Neural progenitor cell (in vitro differentiated cells): ENCODE results near the gene FHL1.

ENCODE experiments used
- CTCF ChIP-seq: fragments of 200-600 bp; sonication (generic); IDR thresholded peaks from 2 replicates; pipeline ENCODE4 v1.5.1; 2017; ENCODE audit warnings: antibody characterized with exemption, mild to moderate bottlenecking
- EZH2 ChIP-seq: fragments of 200-600 bp; sonication (generic); IDR thresholded peaks from 2 replicates; pipeline ENCODE4 v1.6.1; 2017; ENCODE audit warnings: antibody characterized with exemption, mild to moderate bottlenecking, moderate library complexity

DNA sequence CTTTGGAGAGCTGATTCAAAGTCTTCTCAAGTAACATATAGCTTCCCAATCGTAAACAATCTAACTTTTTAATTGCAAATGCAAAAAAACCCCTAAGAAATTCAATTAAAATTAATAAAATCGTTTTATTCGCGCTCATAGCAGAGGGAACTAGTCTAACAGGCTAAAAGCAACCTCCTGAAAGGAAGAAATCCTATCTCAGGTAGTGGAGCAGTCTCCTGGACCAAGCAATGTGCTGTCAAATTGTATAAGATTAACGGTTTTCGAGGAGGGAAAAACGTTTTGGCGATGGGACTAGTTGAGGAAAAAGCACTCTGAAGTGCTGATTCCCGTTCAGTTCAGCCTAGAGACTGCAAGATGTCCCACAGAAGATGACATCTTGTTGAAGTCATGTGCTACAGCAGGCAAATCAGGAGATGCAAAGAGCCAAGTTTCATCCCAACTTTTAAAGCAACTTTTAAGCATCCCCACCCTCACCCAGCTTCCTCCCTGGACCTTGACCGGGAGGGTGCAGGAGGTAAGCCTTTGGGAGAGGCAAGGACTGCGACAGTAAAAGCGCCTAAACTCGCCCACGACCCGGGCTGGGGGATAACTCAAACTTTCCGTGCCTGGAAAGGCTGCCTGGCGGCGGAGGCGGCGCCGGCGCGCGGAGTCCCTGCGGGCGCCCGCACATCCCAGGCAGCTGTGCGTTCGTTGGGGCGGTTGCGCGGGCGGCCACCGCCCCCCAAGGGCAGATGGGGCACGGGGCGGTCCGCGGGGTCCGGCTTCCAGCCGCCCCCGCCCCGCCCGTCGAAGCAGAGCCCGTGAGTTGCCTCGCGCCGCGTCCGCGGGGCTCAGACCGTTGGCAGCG lies 103.1 kb downstream of the FHL1 start:
- TF ChIP-seq CTCF (no peak), EZH2 (no peak)
